NCI-H1105 (cell line): ENCODE data around the gene BOLA3.
"Not testable (repeated sequence)": the region's sequence is repeated elsewhere in the genome, so short reads cannot be mapped to it uniquely, and the experiment has no call there.

Experiments
- DNase-seq: peaks from one replicate; lab custom pipeline; 2025; lab: John Stamatoyannopoulos, UW

Gene BOLA3

GRCh38 chr2:74147727-74148456, at the start of gene BOLA3:
TSS of gene BOLA3 (minus strand) at chr2:74147912. CDS start at chr2:74147874, 38 bp downstream.
- peak; percentile 82 for DNase-seq

GRCh38 chr2:74197049-74197448, 49.3 kb upstream of the BOLA3 start:
- DNase-seq: no peak

GRCh38 chr2:74194799-74195198, 47.1 kb upstream of the BOLA3 start:
- DNase-seq: no peak

DNA sequence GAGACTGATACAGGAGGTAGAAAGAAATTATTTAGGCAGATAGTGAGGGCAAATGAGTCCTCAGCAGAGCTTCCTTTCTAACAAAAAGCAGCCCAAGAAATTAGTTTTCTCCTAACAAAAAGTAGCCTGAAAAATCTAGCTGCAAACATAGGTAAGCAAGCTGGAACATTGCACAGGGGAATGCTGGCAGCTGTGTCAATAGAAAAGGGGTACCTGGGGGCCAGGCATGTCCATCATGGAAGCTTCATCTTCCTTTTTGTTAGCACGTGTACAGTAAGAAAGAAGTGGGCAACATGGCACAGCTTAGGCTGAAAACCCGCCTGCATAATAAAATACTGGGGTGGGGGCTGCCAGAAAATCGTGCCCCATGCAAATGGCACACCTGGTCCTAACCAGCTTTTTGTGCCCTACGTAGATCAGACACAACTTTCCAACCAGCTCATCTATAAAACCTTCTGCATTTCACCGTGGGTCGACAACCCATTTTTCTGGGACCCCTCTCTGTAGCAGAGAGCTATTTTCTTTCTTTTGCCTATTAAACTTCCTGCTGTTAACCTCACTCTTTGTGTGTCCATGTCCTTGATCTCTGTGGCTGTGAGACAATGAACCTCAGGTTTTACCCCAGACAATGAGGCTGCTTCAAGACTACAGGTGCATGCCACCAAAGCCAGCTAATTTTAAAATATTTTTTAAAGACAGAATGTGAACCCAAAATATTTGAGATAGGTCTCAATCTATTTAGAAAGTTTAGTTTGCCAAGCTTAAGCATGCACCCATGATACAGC, 44.1 kb upstream of the BOLA3 start:
- DNase-seq: no peak

DNA sequence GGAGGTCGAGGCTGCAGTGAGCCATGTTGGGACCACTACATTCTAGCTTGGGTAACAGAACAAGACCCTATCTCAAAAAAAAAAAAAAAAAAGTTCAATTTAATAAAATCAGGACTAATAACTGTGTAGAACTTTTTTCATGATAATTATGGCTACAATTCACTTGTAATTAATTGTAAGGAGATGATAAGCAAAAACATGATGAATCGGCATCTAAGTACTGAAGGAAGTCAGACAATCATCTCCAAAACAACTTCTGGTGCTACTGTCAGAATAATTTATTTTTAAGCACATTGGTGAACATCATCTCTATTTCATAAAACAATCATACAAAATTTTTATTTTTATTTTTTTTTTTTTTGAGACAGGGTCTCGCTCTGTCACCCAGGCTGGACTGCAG, 41.0 kb upstream of the BOLA3 start:
- DNase-seq: no peak

- DNase-seq: no peak
These were observed 40.4 kb upstream of the BOLA3 start for GRCh38 chr2:74188018-74188601.

- not testable (repeated sequence) for DNase-seq
These were observed 39.0 kb upstream of the BOLA3 start for GRCh38 chr2:74186706-74187105.

GRCh38 chr2:74186038-74186437, 38.3 kb upstream of the BOLA3 start:
- no peak for DNase-seq

GRCh38 chr2:74183878-74184277, 36.2 kb upstream of the BOLA3 start:
- no peak for DNase-seq

GRCh38 chr2:74181739-74182138, 34.0 kb upstream of the BOLA3 start:
- no peak for DNase-seq

GRCh38 chr2:74179063-74179865, 31.6 kb upstream of the BOLA3 start:
- DNase-seq: no peak

DNA sequence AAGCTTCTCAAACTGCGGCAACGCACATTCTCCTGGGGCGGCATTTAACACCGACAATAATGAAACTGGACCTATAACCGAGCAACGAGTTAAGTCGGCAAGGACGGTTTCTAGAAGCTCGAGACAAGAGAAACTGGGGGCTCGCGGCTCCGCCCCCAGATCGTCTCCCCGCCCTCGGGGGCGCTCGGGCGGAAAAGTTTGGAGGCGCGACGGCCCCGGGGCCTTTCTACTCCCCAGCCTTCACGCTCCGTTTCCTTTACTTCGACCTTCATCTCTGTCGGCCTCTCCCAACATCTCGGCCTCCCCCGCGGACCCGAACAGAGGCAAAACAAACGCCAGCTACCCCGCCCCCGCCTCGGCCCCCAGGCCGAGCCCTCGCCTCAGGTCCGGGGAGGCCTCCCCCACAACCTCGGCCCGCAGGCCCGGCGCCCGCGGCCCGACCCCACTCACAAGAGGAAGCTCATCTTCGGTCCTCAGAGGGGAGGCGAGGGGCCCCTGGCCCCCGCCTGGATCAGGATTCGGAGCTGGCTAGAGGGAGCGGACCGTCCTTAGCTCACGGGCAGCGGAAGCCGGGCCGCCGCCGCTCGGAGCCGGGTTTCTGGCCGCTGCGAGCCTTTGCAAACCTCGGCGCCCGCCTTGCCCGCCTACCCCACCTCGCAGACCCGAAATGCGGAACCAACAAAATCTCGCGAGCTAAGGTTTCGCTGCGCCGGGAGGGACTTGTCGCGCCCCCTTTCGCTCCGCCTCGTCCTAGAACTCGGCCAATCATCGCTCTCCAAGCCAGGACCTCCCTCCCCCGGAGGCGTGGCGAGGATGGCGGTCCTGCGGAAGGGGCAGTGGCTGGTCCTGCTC, 30.7 kb upstream of the BOLA3 start, which contains the start of gene MOB1A:
TSS of gene MOB1A (minus strand) at position 669 of the 852 bp plus-strand sequence. CDS start at position 464, 205 bp downstream.
- peak; percentile 97 for DNase-seq

- DNase-seq: no peak
These were observed 30.0 kb upstream of the BOLA3 start for GRCh38 chr2:74177696-74178095.

DNA sequence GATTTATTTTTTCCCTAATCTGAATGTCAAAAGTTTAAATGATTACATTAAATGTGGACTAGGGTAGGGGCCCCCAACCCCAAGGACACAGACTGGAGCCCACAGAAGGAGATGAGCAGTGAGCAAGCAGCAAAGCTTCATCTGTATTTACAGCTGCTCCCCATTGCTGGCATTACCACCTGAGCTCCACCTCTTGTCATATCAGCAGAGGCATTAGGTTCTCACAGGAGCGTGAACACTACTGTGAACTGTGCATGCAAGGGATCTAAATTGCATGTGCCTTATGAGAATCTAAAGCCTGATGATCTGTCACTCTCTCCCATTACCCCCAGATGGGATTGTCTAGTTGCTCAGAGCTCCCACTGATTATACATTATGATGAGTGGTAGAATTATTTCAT, 27.2 kb upstream of the BOLA3 start:
- DNase-seq: no peak

DNA sequence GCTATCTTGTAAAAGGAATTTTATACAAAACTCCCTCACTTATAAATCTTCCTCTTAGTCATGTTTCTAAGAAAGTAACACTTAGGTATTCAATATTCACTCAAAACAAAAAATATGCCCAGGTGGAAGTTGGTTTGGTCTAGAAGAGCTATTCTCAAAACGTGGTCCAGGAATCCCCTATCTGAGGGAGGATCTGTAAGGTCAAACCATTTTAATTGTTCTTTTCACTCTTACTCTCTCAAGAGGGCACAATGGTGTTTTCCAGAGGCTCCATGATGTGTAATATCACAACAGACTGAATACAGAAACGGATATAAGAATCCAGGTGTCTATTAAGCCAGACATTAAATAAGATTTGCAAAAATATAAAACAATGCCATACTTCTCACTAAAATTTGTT, 21.0 kb upstream of the BOLA3 start:
- DNase-seq: no peak

GRCh38 chr2:74164761-74165160, 17.0 kb upstream of the BOLA3 start:
- DNase-seq: no peak

GRCh38 chr2:74162951-74163350, 15.2 kb upstream of the BOLA3 start:
- DNase-seq: no peak

DNA sequence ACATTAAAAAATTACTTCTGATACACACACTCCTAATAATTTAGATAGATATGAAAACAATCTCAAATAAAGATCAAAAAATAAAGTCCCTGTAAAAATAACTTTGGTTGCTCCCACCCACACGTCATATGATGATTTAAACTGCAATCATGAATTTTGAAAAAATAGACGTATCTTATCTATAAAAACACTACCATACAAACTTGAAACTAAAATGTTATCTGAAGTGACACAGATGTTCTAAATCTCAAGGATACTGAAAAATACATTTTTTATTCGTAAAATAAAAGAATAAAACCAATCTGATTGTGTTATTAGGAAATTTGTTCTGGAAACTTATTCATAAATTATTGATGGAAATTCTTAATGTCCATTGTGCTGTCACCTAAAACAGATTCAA, 8.1 kb upstream of the BOLA3 start:
- no peak for DNase-seq

DNA sequence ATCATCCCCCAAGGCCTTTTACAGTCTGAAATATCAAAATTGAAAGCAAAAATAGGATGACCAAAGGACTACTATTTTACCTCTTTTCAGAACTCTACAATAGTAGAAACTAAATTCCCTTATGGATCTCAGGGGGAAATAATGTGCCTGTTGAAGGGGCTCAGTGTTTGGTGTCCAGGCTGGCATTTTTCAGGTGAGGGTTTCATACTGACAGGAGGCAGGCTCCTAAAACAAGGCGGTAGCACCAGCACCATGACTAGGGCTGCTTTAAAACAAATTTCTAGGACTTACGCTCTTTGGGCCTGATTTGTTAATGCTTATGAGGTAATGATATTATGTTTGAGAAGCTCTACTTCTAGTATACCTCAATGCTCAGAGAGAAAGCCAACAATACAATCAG, 5.2 kb upstream of the BOLA3 start:
- DNase-seq: no peak

DNA sequence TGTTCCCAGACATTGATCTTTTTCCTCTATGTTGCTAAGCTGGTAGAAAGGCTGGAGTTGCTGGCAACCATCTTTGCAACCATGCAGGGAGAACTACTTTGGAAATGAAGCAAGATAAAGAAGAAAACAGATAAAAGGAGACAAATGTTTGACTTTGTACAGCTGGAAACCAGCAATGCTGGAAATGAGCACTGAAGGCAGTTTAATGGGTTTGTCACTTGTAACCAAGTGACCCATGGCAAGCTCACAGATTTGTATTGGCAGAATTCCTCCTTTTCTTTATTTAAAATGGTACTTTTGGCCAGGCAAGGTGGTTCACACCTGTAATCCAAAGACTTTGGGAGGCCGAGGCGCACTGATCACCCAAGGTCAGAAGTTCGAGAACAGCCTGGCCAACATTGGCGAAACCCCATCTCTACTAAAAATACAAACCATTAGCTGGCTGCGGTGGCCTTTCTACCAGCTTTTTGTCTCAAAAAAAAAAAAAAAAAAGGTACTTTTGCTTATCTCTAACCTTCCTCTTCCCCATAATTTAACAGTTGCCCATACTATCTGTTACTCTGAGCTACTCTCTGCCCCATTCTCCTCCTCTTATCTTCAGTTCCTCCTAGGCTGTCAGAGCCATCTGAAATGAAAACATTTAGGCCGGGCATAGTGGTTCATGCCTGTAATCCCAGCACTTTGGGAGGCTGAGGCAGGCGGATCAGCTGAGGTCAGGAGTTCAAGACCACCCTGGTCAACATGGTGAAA, 2.0 kb upstream of the BOLA3 start:
- no peak for DNase-seq

DNA sequence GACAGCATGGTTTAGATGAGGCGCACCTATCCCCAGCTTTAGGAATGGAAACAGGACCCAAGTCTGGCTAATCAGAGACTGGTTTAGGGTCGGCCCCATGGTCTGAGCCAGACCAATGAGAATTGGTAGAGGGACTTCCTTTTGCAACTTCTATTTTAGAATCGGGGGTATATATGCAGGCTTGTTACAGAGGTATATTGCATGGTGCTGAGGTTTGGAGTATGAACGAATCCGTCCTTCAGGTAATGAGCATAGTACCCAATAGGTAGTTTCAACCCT, 1.5 kb upstream of the BOLA3 start:
- no peak for DNase-seq
